ENCODE data around the gene C2orf76.

Gene C2orf76

DNA sequence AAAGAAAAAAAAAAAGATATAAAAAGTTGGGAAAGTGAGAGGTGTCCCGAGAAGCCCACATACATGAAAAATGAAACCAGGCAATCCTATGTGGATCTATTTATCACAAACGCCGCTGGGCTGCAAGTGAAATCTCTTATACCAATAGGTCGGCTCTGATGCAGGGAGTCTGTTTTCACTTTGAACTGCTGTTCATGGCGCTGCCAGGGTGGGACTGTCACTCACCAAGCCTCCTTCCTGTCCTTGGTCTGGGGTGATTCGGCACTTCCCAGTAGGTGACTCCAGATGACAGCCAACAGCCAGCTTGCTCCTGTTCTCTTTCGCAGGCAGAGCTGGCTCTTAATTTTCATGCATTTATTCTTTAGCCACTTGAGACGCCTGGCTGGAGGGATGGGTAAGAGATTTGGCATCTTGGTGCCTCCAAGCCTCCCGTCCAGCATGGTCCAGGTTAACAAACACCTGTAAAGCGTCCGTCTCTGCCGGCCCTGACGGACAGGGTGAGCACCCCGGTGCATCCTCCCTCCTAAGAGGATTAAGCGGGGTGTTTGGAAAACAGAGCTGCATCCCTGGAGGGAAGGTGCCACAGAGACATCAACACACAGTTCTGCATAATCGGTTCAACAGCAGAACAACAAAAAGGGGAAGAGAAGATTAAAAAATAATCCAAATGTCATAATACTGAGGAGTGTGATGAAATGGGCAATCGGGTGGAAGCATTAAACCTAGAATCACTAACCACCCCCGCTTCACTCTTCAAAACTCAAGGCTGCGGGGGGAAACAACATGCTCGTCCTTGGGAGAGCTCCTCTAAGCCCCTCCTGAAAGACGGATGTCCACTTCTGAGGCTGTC is 84.3 kb downstream of the C2orf76 start:
- ATAC-seq: no peak

DNA sequence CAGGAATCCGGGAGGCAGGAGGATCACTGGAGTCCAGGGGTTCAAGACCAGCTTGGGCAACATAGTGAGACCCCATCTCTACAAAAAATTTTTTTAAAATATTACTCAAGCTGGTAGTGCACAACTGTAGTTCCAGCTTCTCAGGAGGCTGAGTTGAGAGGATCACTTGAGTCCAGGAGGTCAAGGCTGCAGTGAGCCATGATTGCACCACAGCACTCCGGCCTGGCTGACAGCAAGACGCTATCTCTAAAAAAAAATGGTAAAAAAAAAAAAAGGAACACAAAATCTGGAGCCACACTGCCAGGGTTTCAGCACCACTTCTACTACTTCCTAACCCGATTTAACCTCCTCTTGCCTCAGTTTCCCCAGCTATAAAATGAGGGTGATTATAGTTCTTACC is 86.0 kb downstream of the C2orf76 start:
- ATAC-seq: no peak
- TF ChIP-seq TSHZ2 (CRISPR knock-in tag; IDR thresholded peaks at IDR 0.05) (no peak), ZNF8 (CRISPR knock-in tag; IDR thresholded peaks at IDR 0.05) (no peak), ESRRG (CRISPR knock-in tag; IDR thresholded peaks at IDR 0.05) (no peak), ZNF565 (CRISPR knock-in tag; conservative IDR thresholded peaks at IDR 0.05; ENCODE audit: low read depth) (no peak), ZFP30 (CRISPR knock-in tag; IDR thresholded peaks at IDR 0.05) (no peak), ZFP3 (CRISPR knock-in tag; IDR thresholded peaks at IDR 0.05) (no peak), RARB (CRISPR knock-in tag; IDR thresholded peaks at IDR 0.05) (no peak)
- TF ChIP-seq, protein P1, sequence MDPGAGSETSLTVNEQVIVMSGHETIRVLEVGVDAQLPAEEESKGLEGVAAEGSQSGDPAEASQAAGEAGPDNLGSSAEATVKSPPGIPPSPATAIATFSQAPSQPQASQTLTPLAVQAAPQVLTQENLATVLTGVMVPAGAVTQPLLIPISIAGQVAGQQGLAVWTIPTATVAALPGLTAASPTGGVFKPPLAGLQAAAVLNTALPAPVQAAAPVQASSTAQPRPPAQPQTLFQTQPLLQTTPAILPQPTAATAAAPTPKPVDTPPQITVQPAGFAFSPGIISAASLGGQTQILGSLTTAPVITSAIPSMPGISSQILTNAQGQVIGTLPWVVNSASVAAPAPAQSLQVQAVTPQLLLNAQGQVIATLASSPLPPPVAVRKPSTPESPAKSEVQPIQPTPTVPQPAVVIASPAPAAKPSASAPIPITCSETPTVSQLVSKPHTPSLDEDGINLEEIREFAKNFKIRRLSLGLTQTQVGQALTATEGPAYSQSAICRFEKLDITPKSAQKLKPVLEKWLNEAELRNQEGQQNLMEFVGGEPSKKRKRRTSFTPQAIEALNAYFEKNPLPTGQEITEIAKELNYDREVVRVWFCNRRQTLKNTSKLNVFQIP (CRISPR knock-in tag; IDR thresholded peaks at IDR 0.05; ENCODE audit: borderline replicate concordance, low read depth): no peak

More for the DNA sequence above, 84.3 kb downstream of the C2orf76 start:
- TF ChIP-seq CREB5 (CRISPR knock-in tag; IDR thresholded peaks at IDR 0.05; ENCODE audit: low read depth) (no peak), BACH2 (CRISPR knock-in tag; IDR thresholded peaks at IDR 0.05; ENCODE audit: borderline replicate concordance) (no peak), OSR1 (CRISPR knock-in tag; IDR thresholded peaks at IDR 0.05) (no peak), CSDC2 (CRISPR knock-in tag; IDR thresholded peaks at IDR 0.05) (no peak), ZC3H10 (CRISPR knock-in tag; IDR thresholded peaks at IDR 0.05) (no peak), TSHZ2 (CRISPR knock-in tag; IDR thresholded peaks at IDR 0.05) (no peak)

GRCh38 chr2:119279666-119280065 is 87.0 kb downstream of the C2orf76 start:
- no peak for ATAC-seq
- TF ChIP-seq TOX (CRISPR knock-in tag; IDR thresholded peaks at IDR 0.05; ENCODE audit: borderline replicate concordance) (no peak), BACH2 (CRISPR knock-in tag; IDR thresholded peaks at IDR 0.05; ENCODE audit: borderline replicate concordance) (no peak), SNAI2 (CRISPR knock-in tag; IDR thresholded peaks at IDR 0.05) (no peak), GLIS3 (CRISPR knock-in tag; IDR thresholded peaks at IDR 0.05) (no peak), OSR1 (CRISPR knock-in tag; IDR thresholded peaks at IDR 0.05) (no peak), PPARA (CRISPR knock-in tag; IDR thresholded peaks at IDR 0.05; ENCODE audit: borderline replicate concordance) (no peak), ARNTL (CRISPR knock-in tag; IDR thresholded peaks at IDR 0.05; ENCODE audit: borderline replicate concordance, low read depth) (no peak), TSHZ2 (CRISPR knock-in tag; IDR thresholded peaks at IDR 0.05) (no peak), RARB (CRISPR knock-in tag; IDR thresholded peaks at IDR 0.05) (no peak), ESRRG (CRISPR knock-in tag; IDR thresholded peaks at IDR 0.05) (no peak), ZNF565 (CRISPR knock-in tag; conservative IDR thresholded peaks at IDR 0.05; ENCODE audit: low read depth) (no peak)
- TF ChIP-seq, protein P1 (CRISPR knock-in tag; IDR thresholded peaks at IDR 0.05; ENCODE audit: borderline replicate concordance, low read depth): no peak
- TF ChIP-seq, protein P2, sequence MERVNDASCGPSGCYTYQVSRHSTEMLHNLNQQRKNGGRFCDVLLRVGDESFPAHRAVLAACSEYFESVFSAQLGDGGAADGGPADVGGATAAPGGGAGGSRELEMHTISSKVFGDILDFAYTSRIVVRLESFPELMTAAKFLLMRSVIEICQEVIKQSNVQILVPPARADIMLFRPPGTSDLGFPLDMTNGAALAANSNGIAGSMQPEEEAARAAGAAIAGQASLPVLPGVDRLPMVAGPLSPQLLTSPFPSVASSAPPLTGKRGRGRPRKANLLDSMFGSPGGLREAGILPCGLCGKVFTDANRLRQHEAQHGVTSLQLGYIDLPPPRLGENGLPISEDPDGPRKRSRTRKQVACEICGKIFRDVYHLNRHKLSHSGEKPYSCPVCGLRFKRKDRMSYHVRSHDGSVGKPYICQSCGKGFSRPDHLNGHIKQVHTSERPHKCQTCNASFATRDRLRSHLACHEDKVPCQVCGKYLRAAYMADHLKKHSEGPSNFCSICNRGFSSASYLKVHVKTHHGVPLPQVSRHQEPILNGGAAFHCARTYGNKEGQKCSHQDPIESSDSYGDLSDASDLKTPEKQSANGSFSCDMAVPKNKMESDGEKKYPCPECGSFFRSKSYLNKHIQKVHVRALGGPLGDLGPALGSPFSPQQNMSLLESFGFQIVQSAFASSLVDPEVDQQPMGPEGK (CRISPR knock-in tag; IDR thresholded peaks at IDR 0.05; ENCODE audit: borderline replicate concordance): no peak
